Measurements from ENCODE around the gene SATB2. TPM values are rescaled to one million over a fixed set of nuclear protein-coding genes. Genes with fewer than 3 reads are reported as not detected.
A peak's percentile ranks its signal among the peaks of the same experiment; 100 is the strongest.

Gene SATB2
- polyA plus RNA-seq, 6 donors from 2014 or later, result not detected

DNA sequence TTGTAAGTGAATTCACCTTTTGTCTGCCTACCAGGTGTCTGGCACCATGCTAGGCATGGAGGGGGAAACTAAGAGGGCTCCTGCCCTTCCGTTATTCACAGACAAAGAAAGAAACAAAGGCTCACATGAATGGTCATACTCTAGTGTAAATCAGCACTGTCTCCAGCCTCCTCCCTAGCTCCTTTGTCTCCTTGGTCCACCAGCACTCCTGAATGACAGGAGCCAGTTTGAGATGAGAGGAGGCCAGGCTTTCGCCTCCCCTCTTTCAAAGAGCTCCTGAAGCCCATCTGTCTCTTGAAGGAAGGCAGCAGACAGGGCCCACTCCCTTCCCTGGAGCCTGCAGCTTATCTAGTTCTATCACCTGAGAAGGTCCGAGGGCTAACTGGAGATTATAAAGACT is 18.7 kb downstream of the SATB2 start:
- Mint-ChIP-seq H3K4me3 (no peak overlapping the region), H3K36me3 (no peaks in the 10 kb centered on the region), H3K9me3 (no peaks in the 10 kb centered on the region), H3K27ac (no peak overlapping the region), H3K27me3 (peaks cover 6 to 16% (median 8%) of the 10 kb centered on the region in 3 donors), H3K4me1 (no peaks in the 10 kb centered on the region)
- ATAC-seq (ENCODE audit: low read depth in 2 of 2) (no peak), DNase-seq (no peak)

- DNase-seq (no peak), ATAC-seq (ENCODE audit: low read depth in 2 of 2) (no peak)
- H3K4me1 Mint-ChIP-seq, result no peaks in the 10 kb centered on the region
- H3K27me3 Mint-ChIP-seq, result peaks cover 0 to 15% (median 13%) of the 10 kb centered on the region in 3 donors
- H3K4me3 Mint-ChIP-seq, result no peak overlapping the region
- no peaks in the 10 kb centered on the region for H3K9me3 Mint-ChIP-seq
- no peaks in the 10 kb centered on the region for H3K36me3 Mint-ChIP-seq
- no peak overlapping the region for H3K27ac Mint-ChIP-seq
These were observed 23.2 kb downstream of the SATB2 start for GRCh38 chr2:199434555-199434954.

DNA sequence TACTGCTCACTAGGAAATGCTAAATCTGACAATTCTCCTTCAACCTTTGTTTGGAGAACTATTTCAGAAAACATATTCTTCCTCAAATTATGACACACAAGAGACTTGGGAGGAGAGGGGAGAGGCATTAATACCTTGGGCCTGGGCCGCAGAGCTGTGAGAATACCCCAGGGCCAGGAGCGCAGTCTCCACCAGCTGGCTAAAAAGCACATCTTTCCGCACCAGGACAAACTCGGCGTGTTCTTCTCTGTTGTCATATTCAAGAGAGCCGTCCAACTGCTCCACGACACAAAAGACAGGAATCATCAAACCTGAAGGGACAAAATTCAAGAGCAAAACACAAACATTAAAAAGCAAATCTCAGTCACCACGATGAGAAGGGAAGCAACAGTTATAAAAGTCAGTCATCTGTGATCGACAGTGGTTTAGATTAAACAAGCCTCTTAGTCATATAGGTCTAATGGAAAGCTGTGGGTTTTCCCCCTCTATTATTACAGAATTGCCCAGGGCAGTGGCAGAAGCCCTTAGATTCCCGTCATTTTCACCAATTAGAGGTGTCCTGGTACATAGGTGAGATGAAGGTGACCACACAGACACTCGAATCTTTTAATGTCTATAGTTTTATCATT is 24.4 kb downstream of the SATB2 start:
- Mint-ChIP-seq H3K4me3 (no peak overlapping the region), H3K27me3 (peaks cover 0 to 13% (median 6%) of the 10 kb centered on the region in 3 donors), H3K9me3 (no peaks in the 10 kb centered on the region), H3K27ac (no peak overlapping the region), H3K4me1 (no peaks in the 10 kb centered on the region), H3K36me3 (no peaks in the 10 kb centered on the region)
- DNase-seq (no peak), ATAC-seq (ENCODE audit: low read depth in 2 of 2) (no peak)

GRCh38 chr2:199431746-199432213 is 26.0 kb downstream of the SATB2 start:
- no peaks in the 10 kb centered on the region for H3K4me1 Mint-ChIP-seq
- ATAC-seq (ENCODE audit: low read depth in 2 of 2) (no peak), DNase-seq (no peak)
- H3K27me3 Mint-ChIP-seq, result peaks cover 0 to 13% (median 5%) of the 10 kb centered on the region in 3 donors
- H3K9me3 Mint-ChIP-seq, result no peaks in the 10 kb centered on the region
- H3K27ac Mint-ChIP-seq, result peak overlapping the region in 1 of 6 donors; percentile 56
- H3K4me3 Mint-ChIP-seq, result no peak overlapping the region
- H3K36me3 Mint-ChIP-seq, result no peaks in the 10 kb centered on the region

GRCh38 chr2:199430214-199430613 is 27.5 kb downstream of the SATB2 start:
- Mint-ChIP-seq H3K27me3 (peaks cover 0 to 13% (median 5%) of the 10 kb centered on the region in 3 donors), H3K9me3 (no peaks in the 10 kb centered on the region), H3K4me1 (no peaks in the 10 kb centered on the region), H3K36me3 (no peaks in the 10 kb centered on the region), H3K4me3 (no peak overlapping the region), H3K27ac (no peak overlapping the region)
- no peak for DNase-seq
- no peak for ATAC-seq (ENCODE audit: low read depth in 2 of 2)

DNA sequence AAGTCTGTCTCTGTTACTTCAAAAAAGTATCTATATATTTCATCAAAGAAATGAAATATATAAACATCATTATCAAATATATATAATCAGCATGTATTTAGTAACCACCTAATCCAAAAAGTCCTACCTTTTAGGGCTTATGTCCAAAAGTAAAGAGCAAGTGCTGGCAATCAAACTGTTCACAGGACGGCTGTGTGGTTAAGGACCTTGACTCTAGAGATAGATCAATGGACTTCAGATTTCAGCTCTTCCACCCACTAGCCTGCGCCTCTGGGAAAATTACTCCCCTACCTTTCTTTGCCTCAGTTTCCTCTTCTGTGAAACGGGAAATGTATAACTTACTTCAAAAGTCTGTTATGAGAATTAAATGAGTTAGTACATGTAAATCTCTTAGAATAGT is 29.4 kb downstream of the SATB2 start:
- Mint-ChIP-seq H3K4me1 (no peaks in the 10 kb centered on the region), H3K27me3 (peaks cover 3 to 13% (median 4%) of the 10 kb centered on the region in 3 donors), H3K4me3 (no peak overlapping the region), H3K36me3 (no peaks in the 10 kb centered on the region), H3K9me3 (no peaks in the 10 kb centered on the region), H3K27ac (no peak overlapping the region)
- no peak for ATAC-seq (ENCODE audit: low read depth in 2 of 2)
- no peak for DNase-seq

DNA sequence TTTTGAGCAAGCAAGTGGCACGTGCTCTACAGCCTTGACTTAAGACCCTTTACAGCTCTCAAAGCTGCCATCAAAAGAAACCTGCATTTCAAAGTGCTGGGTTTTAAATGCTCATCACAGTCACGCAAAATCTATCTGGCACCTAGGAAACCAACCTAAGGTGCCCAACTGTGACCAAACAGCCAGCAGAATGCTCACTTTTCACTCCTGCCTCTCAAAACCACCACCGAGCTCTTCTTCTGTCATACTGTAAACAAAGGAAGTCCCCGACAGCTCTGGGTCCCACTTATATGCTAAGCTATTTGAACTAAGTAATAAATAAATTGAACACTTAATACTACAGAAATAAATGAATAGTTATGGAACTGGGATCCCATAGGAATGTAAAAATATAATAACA is 33.6 kb downstream of the SATB2 start:
- Mint-ChIP-seq H3K36me3 (no peaks in the 10 kb centered on the region), H3K27me3 (peaks cover 0 to 7% (median 3%) of the 10 kb centered on the region in 3 donors), H3K4me1 (no peaks in the 10 kb centered on the region), H3K27ac (no peak overlapping the region), H3K4me3 (no peak overlapping the region), H3K9me3 (no peaks in the 10 kb centered on the region)
- DNase-seq, result no peak
- no peak for ATAC-seq (ENCODE audit: low read depth in 2 of 2)

DNA sequence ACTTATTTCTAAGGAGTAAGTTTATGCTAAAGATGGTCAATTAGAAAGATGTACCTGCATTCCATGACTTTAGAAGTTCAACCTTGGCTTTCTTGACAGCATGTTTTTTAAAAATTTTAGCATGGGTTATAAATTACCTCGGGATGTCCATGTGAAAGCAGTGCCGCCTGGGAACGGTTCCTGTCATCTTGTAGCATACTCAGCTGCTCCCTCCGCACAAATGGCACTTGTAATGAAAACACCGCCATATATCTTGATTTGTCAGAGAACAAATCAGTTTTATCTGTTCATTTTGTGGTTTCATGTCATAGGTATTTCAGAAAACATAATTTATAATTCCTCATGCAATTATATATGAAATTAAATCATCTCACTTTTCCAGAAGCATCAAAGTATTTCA is 38.3 kb downstream of the SATB2 start:
- ATAC-seq (ENCODE audit: low read depth in 2 of 2) (no peak), DNase-seq (no peak)
- H3K9me3 Mint-ChIP-seq, result no peaks in the 10 kb centered on the region
- H3K36me3 Mint-ChIP-seq, result no peaks in the 10 kb centered on the region
- H3K27me3 Mint-ChIP-seq, result peaks cover 7 to 10% (median 8%) of the 10 kb centered on the region in 3 donors
- H3K4me1 Mint-ChIP-seq, result no peaks in the 10 kb centered on the region
- no peak overlapping the region for H3K4me3 Mint-ChIP-seq
- no peak overlapping the region for H3K27ac Mint-ChIP-seq

- Mint-ChIP-seq H3K9me3 (no peaks in the 10 kb centered on the region), H3K4me1 (no peaks in the 10 kb centered on the region), H3K27me3 (peaks cover 7 to 27% (median 13%) of the 10 kb centered on the region in 3 donors), H3K4me3 (no peak overlapping the region), H3K36me3 (no peaks in the 10 kb centered on the region), H3K27ac (peak overlapping the region in 1 of 6 donors; percentile 41)
- ATAC-seq (ENCODE audit: low read depth in 2 of 2), result no peak
- no peak for DNase-seq
These were observed 43.3 kb downstream of the SATB2 start for GRCh38 chr2:199414465-199414864.

DNA sequence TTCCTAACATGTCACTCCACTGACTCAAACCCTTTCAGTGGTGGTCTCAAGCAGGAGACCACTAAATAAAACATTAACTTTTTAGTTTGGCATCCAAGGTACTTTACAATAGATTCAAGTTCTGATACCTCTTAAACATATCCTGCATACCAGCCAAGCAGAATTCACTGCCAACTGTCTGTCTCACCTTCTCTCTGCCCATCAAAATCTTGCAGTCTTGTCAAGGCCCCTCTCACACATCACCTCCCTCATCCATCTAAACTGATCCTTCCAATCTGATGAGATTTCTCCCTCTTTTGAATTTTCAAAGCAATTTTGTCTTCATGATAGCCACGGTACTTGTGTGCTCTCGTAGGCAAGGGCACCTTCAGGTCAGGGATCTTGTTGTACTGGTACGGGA is 43.7 kb downstream of the SATB2 start:
- no peaks in the 10 kb centered on the region for H3K9me3 Mint-ChIP-seq
- ATAC-seq (ENCODE audit: low read depth in 2 of 2) (no peak), DNase-seq (no peak)
- H3K4me1 Mint-ChIP-seq, result no peaks in the 10 kb centered on the region
- H3K27me3 Mint-ChIP-seq, result peaks cover 7 to 27% (median 13%) of the 10 kb centered on the region in 3 donors
- H3K4me3 Mint-ChIP-seq, result no peak overlapping the region
- peak overlapping the region in 1 of 6 donors; percentile 41 for H3K27ac Mint-ChIP-seq
- H3K36me3 Mint-ChIP-seq, result no peaks in the 10 kb centered on the region

GRCh38 chr2:199409759-199410529 is 47.8 kb downstream of the SATB2 start:
- Mint-ChIP-seq H3K4me1 (no peaks in the 10 kb centered on the region), H3K9me3 (no peaks in the 10 kb centered on the region), H3K4me3 (no peak overlapping the region), H3K36me3 (no peaks in the 10 kb centered on the region), H3K27ac (no peak overlapping the region), H3K27me3 (peaks cover 12 to 23% (median 12%) of the 10 kb centered on the region in 3 donors)
- DNase-seq (no peak), ATAC-seq (ENCODE audit: low read depth in 2 of 2) (no peak)

DNA sequence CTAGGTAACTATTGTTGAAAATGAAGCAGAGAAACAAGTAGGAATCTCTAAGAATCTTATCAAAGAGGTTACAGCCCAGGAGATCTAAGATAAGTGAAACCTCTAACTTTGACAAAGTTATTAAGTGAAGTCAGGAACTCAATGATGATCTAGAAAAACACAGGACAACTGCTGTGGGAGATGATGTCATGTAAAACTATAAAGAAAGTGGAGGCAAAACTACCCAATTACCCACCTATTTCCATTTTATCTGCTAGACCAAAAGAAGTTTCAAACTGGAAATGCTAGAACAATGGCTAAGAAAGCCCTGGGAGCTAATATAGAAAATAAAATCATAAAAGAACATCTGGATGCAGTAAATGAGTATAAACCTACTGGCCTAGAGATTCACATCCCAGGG is 50.3 kb downstream of the SATB2 start:
- H3K4me1 Mint-ChIP-seq, result no peaks in the 10 kb centered on the region
- H3K27ac Mint-ChIP-seq, result no peak overlapping the region
- H3K4me3 Mint-ChIP-seq, result no peak overlapping the region
- DNase-seq, result no peak
- H3K27me3 Mint-ChIP-seq, result peaks cover 10 to 20% (median 15%) of the 10 kb centered on the region in 3 donors
- H3K36me3 Mint-ChIP-seq, result no peaks in the 10 kb centered on the region
- H3K9me3 Mint-ChIP-seq, result no peaks in the 10 kb centered on the region
- no peak for ATAC-seq (ENCODE audit: low read depth in 2 of 2)

GRCh38 chr2:199405241-199405640 is 52.5 kb downstream of the SATB2 start:
- ATAC-seq (ENCODE audit: low read depth in 2 of 2) (no peak), DNase-seq (no peak)
- no peaks in the 10 kb centered on the region for H3K36me3 Mint-ChIP-seq
- no peaks in the 10 kb centered on the region for H3K4me1 Mint-ChIP-seq
- H3K4me3 Mint-ChIP-seq, result no peak overlapping the region
- peaks cover 0 to 3% (median 0%) of the 10 kb centered on the region in 7 donors for H3K9me3 Mint-ChIP-seq
- peaks cover 0 to 18% (median 12%) of the 10 kb centered on the region in 3 donors for H3K27me3 Mint-ChIP-seq
- H3K27ac Mint-ChIP-seq, result no peak overlapping the region

- H3K4me1 Mint-ChIP-seq, result no peaks in the 10 kb centered on the region
- no peak overlapping the region for H3K27ac Mint-ChIP-seq
- H3K36me3 Mint-ChIP-seq, result no peaks in the 10 kb centered on the region
- ATAC-seq (ENCODE audit: low read depth in 2 of 2), result no peak
- DNase-seq, result no peak
- peaks cover 0 to 18% (median 12%) of the 10 kb centered on the region in 3 donors for H3K27me3 Mint-ChIP-seq
- H3K9me3 Mint-ChIP-seq, result peaks cover 0 to 3% (median 0%) of the 10 kb centered on the region in 7 donors
- H3K4me3 Mint-ChIP-seq, result no peak overlapping the region
These were observed 52.9 kb downstream of the SATB2 start for GRCh38 chr2:199404841-199405240.
